Measurements from ENCODE around the gene CYSRT1.

CYSRT1 gene

DNA sequence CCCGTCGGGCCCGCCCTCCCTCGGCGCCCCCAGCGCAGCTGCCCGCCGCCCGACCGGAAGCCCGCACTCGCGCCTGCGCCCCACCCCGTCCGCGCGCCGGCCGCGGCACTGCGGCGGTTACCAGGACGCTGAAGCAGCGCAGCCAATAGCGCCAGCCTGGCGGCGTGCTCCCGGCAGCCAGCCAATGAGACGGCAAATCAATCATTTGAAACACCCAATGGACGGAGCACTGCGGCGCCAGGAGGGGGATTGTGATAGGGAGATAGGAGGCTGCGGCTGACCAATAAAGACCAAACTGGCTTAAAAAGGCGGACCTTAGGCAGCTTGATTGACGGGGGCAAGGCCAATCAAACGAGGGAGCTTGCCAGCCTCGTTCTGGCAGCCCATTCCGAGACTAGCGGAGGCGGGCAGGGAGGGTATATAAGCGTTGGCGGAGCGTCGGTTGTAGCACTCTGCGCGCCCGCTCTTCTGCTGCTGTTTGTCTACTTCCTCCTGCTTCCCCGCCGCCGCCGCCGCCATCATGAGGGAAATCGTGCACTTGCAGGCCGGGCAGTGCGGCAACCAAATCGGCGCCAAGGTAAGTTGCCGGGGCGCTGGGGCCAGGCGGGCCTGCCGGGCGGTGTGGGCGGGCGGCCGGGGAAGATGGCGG is 16.0 kb downstream of the CYSRT1 start, which contains the start of gene TUBB4B (continued):
- TF ChIP-seq ELK4 (IDR thresholded peaks at IDR 0.05; ENCODE audit: borderline replicate concordance, low read depth, low read length): peak; percentile 65; the same call in 1 of the 2 replicates
- TF ChIP-seq, protein P1, sequence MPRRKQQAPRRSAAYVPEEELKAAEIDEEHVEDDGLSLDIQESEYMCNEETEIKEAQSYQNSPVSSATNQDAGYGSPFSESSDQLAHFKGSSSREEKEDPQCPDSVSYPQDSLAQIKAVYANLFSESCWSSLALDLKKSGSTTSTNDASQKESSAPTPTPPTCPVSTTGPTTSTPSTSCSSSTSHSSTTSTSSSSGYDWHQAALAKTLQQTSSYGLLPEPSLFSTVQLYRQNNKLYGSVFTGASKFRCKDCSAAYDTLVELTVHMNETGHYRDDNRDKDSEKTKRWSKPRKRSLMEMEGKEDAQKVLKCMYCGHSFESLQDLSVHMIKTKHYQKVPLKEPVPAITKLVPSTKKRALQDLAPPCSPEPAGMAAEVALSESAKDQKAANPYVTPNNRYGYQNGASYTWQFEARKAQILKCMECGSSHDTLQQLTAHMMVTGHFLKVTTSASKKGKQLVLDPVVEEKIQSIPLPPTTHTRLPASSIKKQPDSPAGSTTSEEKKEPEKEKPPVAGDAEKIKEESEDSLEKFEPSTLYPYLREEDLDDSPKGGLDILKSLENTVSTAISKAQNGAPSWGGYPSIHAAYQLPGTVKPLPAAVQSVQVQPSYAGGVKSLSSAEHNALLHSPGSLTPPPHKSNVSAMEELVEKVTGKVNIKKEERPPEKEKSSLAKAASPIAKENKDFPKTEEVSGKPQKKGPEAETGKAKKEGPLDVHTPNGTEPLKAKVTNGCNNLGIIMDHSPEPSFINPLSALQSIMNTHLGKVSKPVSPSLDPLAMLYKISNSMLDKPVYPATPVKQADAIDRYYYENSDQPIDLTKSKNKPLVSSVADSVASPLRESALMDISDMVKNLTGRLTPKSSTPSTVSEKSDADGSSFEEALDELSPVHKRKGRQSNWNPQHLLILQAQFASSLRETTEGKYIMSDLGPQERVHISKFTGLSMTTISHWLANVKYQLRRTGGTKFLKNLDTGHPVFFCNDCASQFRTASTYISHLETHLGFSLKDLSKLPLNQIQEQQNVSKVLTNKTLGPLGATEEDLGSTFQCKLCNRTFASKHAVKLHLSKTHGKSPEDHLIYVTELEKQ (tag by site-specific recombination; IDR thresholded peaks at IDR 0.05; ENCODE audit: borderline replicate concordance): 0 out of 2 replicates have a peak, but pooled peaks have one; percentile 11
- TF ChIP-seq PATZ1 (tag by site-specific recombination; IDR thresholded peaks at IDR 0.05): no peak
- peak; percentile 84; the same call in 1 of the 2 replicates for TF ChIP-seq ZFP41 (tag by site-specific recombination; IDR thresholded peaks at IDR 0.05; ENCODE audit: borderline replicate concordance)
- TF ChIP-seq GLI4 (tag by site-specific recombination; IDR thresholded peaks at IDR 0.05): peak; percentile 55; the same call in 1 of the 2 replicates
- TF ChIP-seq ZNF394 (tag by site-specific recombination; IDR thresholded peaks at IDR 0.05; ENCODE audit: borderline replicate concordance): peak; percentile 49; the same call in 1 of the 2 replicates
- TF ChIP-seq ZNF561 (tag by site-specific recombination; IDR thresholded peaks at IDR 0.05; ENCODE audit: borderline replicate concordance): peak; percentile 36; the same call in 1 of the 2 replicates
- TF ChIP-seq SETDB1 (IDR thresholded peaks at IDR 0.05; ENCODE audit: insufficient read length, low read length): no peak
- no peak for TF ChIP-seq IKZF3 (tag by site-specific recombination; IDR thresholded peaks at IDR 0.05)
- TF ChIP-seq ZNF24 (tag by site-specific recombination; IDR thresholded peaks at IDR 0.05): 0 out of 2 replicates have a peak, but pooled peaks have one; percentile 28
- no peak for TF ChIP-seq ZNF302 (tag by site-specific recombination; IDR thresholded peaks at IDR 0.05; ENCODE audit: low read depth)
- TF ChIP-seq ZNF146 (tag by site-specific recombination; IDR thresholded peaks at IDR 0.05): peak; percentile 17; the same call in 1 of the 2 replicates
- TF ChIP-seq SP7 (tag by site-specific recombination; IDR thresholded peaks at IDR 0.05): peak; percentile 62
- peak; percentile 67; the same call in 1 of the 2 replicates for TF ChIP-seq ZNF610 (tag by site-specific recombination; IDR thresholded peaks at IDR 0.05; ENCODE audit: borderline replicate concordance)
- peak; percentile 29; the same call in 1 of the 2 replicates for TF ChIP-seq ZNF624 (tag by site-specific recombination; IDR thresholded peaks at IDR 0.05)
- TF ChIP-seq ZSCAN30 (tag by site-specific recombination; IDR thresholded peaks at IDR 0.05): peak; percentile 69
- peak; percentile 39; the same call in 1 of the 2 replicates for TF ChIP-seq KLF10 (tag by site-specific recombination; IDR thresholded peaks at IDR 0.05)
- TF ChIP-seq ZNF324 (tag by site-specific recombination; IDR thresholded peaks at IDR 0.05): 0 out of 2 replicates have a peak, but pooled peaks have one; percentile 42
- TF ChIP-seq ZNF391 (tag by site-specific recombination; IDR thresholded peaks at IDR 0.05; ENCODE audit: borderline replicate concordance, low read depth): peak; percentile 93
- TF ChIP-seq, protein P2, sequence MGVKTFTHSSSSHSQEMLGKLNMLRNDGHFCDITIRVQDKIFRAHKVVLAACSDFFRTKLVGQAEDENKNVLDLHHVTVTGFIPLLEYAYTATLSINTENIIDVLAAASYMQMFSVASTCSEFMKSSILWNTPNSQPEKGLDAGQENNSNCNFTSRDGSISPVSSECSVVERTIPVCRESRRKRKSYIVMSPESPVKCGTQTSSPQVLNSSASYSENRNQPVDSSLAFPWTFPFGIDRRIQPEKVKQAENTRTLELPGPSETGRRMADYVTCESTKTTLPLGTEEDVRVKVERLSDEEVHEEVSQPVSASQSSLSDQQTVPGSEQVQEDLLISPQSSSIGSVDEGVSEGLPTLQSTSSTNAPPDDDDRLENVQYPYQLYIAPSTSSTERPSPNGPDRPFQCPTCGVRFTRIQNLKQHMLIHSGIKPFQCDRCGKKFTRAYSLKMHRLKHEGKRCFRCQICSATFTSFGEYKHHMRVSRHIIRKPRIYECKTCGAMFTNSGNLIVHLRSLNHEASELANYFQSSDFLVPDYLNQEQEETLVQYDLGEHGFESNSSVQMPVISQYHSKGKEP (tag by site-specific recombination; IDR thresholded peaks at IDR 0.05): 0 out of 2 replicates have a peak, but pooled peaks have one; percentile 18
- TF ChIP-seq, protein P3, sequence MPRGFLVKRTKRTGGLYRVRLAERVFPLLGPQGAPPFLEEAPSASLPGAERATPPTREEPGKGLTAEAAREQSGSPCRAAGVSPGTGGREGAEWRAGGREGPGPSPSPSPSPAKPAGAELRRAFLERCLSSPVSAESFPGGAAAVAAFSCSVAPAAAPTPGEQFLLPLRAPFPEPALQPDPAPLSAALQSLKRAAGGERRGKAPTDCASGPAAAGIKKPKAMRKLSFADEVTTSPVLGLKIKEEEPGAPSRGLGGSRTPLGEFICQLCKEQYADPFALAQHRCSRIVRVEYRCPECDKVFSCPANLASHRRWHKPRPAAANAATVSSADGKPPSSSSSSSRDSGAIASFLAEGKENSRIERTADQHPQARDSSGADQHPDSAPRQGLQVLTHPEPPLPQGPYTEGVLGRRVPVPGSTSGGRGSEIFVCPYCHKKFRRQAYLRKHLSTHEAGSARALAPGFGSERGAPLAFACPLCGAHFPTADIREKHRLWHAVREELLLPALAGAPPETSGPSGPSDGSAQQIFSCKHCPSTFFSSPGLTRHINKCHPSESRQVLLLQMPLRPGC (tag by site-specific recombination; IDR thresholded peaks at IDR 0.05): 0 out of 2 replicates have a peak, but pooled peaks have one; percentile 57
- peak; percentile 83 for TF ChIP-seq KLF8 (tag by site-specific recombination; IDR thresholded peaks at IDR 0.05)
- TF ChIP-seq KLF7 (tag by site-specific recombination; IDR thresholded peaks at IDR 0.05; ENCODE audit: borderline replicate concordance): peak; percentile 29; the same call in 1 of the 2 replicates
- no peak for TF ChIP-seq ZNF785 (tag by site-specific recombination; IDR thresholded peaks at IDR 0.05)
- no peak for TF ChIP-seq ZNF155 (tag by site-specific recombination; IDR thresholded peaks at IDR 0.05)
- TF ChIP-seq, protein P4, sequence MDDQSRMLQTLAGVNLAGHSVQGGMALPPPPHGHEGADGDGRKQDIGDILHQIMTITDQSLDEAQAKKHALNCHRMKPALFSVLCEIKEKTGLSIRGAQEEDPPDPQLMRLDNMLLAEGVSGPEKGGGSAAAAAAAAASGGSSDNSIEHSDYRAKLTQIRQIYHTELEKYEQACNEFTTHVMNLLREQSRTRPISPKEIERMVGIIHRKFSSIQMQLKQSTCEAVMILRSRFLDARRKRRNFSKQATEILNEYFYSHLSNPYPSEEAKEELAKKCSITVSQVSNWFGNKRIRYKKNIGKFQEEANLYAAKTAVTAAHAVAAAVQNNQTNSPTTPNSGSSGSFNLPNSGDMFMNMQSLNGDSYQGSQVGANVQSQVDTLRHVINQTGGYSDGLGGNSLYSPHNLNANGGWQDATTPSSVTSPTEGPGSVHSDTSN (CRISPR knock-in tag; IDR thresholded peaks at IDR 0.05): peak; percentile 100
- peak; percentile 62; the same call in 1 of the 2 replicates for TF ChIP-seq KLF9 (tag by site-specific recombination; IDR thresholded peaks at IDR 0.05; ENCODE audit: low read depth)
- no peak; the same call in 1 of the 2 replicates for TF ChIP-seq KLF1 (tag by site-specific recombination; IDR thresholded peaks at IDR 0.05)
